ENCODE results near the gene KLF7.

Gene KLF7

DNA sequence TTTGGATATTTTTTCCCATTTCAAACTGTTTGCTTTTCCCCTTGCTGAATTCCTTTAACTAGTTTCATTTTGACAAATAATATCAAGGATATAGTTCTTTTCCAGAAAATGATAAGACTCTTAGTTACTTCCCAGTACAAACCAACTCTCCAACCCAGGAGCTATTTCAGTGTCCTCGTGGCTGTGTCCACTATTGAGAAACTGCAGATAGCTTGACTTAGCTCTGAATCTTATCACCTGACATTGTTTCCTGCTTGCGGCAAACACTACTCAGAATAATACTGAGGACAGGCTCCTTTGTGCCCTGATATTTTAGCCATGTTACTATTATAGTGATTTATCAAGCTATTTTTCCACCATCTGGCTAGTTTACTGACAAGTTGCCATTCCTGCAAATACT lies 74.6 kb downstream of the KLF7 start:
- Histone ChIP-seq H3K36me3 (replicated peaks; ENCODE audit: insufficient read depth, low read length) (no peaks in the 10 kb centered on the region), H3K9ac (ENCODE audit: low read length) (no peak overlapping the region), H3K4me1 (ENCODE audit: low read length) (peaks cover 8% of the 10 kb centered on the region), H3K4me3 (ENCODE audit: low read length) (no peak overlapping the region), H3K27me3 (replicated peaks; ENCODE audit: insufficient read depth, low read length) (no peaks in the 10 kb centered on the region), H3K79me2 (ENCODE audit: low read length) (no peaks in the 10 kb centered on the region), H3K9me2 (replicated peaks; ENCODE audit: insufficient read depth, low read length) (no peaks in the 10 kb centered on the region), H4K20me1 (ENCODE audit: insufficient read depth, low read length) (no peaks in the 10 kb centered on the region), H3K27ac (ENCODE audit: low read length) (no peak overlapping the region), H3K9me3 (replicated peaks; ENCODE audit: insufficient read depth, low read length) (no peaks in the 10 kb centered on the region), H3K4me2 (ENCODE audit: low read depth, low read length) (no peak overlapping the region), H3F3A (ENCODE audit: insufficient read depth, low read length) (no peaks in the 10 kb centered on the region), H2AFZ (ENCODE audit: low read length) (no peak overlapping the region)
- TF ChIP-seq EZH2 (optimal IDR thresholded peaks at IDR 0.05; ENCODE audit: low read depth, low read length) (no peak), EZH2phosphoT487 (IDR thresholded peaks at IDR 0.05; ENCODE audit: low read length) (no peak)
- TF ChIP-seq, protein P1, sequence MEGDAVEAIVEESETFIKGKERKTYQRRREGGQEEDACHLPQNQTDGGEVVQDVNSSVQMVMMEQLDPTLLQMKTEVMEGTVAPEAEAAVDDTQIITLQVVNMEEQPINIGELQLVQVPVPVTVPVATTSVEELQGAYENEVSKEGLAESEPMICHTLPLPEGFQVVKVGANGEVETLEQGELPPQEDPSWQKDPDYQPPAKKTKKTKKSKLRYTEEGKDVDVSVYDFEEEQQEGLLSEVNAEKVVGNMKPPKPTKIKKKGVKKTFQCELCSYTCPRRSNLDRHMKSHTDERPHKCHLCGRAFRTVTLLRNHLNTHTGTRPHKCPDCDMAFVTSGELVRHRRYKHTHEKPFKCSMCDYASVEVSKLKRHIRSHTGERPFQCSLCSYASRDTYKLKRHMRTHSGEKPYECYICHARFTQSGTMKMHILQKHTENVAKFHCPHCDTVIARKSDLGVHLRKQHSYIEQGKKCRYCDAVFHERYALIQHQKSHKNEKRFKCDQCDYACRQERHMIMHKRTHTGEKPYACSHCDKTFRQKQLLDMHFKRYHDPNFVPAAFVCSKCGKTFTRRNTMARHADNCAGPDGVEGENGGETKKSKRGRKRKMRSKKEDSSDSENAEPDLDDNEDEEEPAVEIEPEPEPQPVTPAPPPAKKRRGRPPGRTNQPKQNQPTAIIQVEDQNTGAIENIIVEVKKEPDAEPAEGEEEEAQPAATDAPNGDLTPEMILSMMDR (IDR thresholded peaks at IDR 0.05; ENCODE audit: low read length): no peak
- DNase-seq: no peak

DNA sequence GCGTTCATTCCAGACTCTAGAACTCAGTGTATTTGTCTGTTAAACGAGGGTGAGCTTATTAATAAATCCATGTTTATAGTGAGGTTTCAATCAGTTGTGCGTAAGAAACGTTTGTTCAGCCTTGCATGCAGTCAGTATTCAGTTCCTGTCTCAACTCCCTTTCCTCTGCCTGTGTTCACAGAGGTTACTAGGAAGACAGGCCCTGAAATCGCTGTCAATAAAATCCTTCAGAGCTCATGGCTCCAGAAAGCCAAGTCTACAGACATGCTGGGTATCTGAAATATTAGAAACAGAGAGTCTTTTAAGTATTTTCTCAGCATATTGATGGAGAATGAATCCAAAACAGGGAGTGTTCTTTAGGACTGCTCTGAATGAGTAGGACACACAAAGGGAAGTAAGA lies 75.4 kb downstream of the KLF7 start:
- Histone ChIP-seq H2AFZ (ENCODE audit: low read length) (no peak overlapping the region), H3K79me2 (ENCODE audit: low read length) (no peaks in the 10 kb centered on the region), H3K27ac (ENCODE audit: low read length) (no peak overlapping the region), H3K9me2 (replicated peaks; ENCODE audit: insufficient read depth, low read length) (no peaks in the 10 kb centered on the region), H3K36me3 (replicated peaks; ENCODE audit: insufficient read depth, low read length) (no peaks in the 10 kb centered on the region), H3F3A (ENCODE audit: insufficient read depth, low read length) (no peaks in the 10 kb centered on the region), H3K4me2 (ENCODE audit: low read depth, low read length) (no peak overlapping the region), H3K9ac (ENCODE audit: low read length) (no peak overlapping the region), H3K27me3 (replicated peaks; ENCODE audit: insufficient read depth, low read length) (no peaks in the 10 kb centered on the region), H4K20me1 (ENCODE audit: insufficient read depth, low read length) (no peaks in the 10 kb centered on the region), H3K9me3 (replicated peaks; ENCODE audit: insufficient read depth, low read length) (no peaks in the 10 kb centered on the region), H3K4me3 (ENCODE audit: low read length) (no peak overlapping the region), H3K4me1 (ENCODE audit: low read length) (peaks cover 8% of the 10 kb centered on the region)
- TF ChIP-seq, protein P1 (IDR thresholded peaks at IDR 0.05; ENCODE audit: low read length): no peak
- TF ChIP-seq EZH2phosphoT487 (IDR thresholded peaks at IDR 0.05; ENCODE audit: low read length) (no peak), EZH2 (optimal IDR thresholded peaks at IDR 0.05; ENCODE audit: low read depth, low read length) (no peak)
- DNase-seq: no peak

DNA sequence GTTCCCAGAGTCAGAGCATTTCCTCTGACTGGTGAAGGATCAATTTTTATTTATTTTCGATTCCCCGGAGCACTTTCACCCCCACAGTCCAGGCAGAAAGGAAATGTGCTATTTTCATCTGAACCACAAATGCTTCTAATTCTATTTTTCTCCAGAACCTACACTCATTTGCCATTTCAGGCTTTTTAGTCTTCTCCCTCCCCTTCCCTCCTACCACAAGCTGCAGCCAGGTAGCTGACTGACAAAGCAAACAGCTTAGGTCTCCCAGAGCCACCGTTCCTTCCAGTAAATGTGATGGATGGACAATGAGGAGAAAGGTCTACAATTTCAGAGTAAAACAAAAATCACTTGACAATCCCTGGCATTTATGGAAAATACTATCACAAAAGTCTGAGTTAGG lies 76.9 kb downstream of the KLF7 start:
- Histone ChIP-seq H3K36me3 (replicated peaks; ENCODE audit: insufficient read depth, low read length) (no peaks in the 10 kb centered on the region), H3K4me2 (ENCODE audit: low read depth, low read length) (no peak overlapping the region), H3K27me3 (replicated peaks; ENCODE audit: insufficient read depth, low read length) (no peaks in the 10 kb centered on the region), H3F3A (ENCODE audit: insufficient read depth, low read length) (no peaks in the 10 kb centered on the region), H3K79me2 (ENCODE audit: low read length) (no peaks in the 10 kb centered on the region), H3K4me3 (ENCODE audit: low read length) (no peak overlapping the region), H4K20me1 (ENCODE audit: insufficient read depth, low read length) (no peaks in the 10 kb centered on the region), H3K9me3 (replicated peaks; ENCODE audit: insufficient read depth, low read length) (no peaks in the 10 kb centered on the region), H3K9me2 (replicated peaks; ENCODE audit: insufficient read depth, low read length) (no peaks in the 10 kb centered on the region), H3K4me1 (ENCODE audit: low read length) (peaks cover 8% of the 10 kb centered on the region), H3K9ac (ENCODE audit: low read length) (no peak overlapping the region), H3K27ac (ENCODE audit: low read length) (no peak overlapping the region), H2AFZ (ENCODE audit: low read length) (no peak overlapping the region)
- TF ChIP-seq EZH2phosphoT487 (IDR thresholded peaks at IDR 0.05; ENCODE audit: low read length) (no peak), EZH2 (optimal IDR thresholded peaks at IDR 0.05; ENCODE audit: low read depth, low read length) (no peak)
- TF ChIP-seq, protein P1 (IDR thresholded peaks at IDR 0.05; ENCODE audit: low read length): no peak
- DNase-seq: no peak

Data from MM.1S (cell line).